ENCODE measurements around the gene VPS54. TPM values are rescaled to one million over a fixed set of nuclear protein-coding genes. Genes with fewer than 3 reads are reported as not detected.

VPS54 gene
- total RNA-seq: 22.1 and 28.3 TPM in 2 replicates

GRCh38 chr2:64019083-64019974 is at the start of gene VPS54:
Gene VPS54, minus strand, starts transcription at chr2:64019428. Its CDS starts 35,429 bp downstream, at chr2:63983999.

Small RNA genes lying within 50 kb of the gene (small RNA-seq; reads per million reads assigned to genes)
- not detected for gene RF01293

Other genes with a start within 250 kb of the VPS54 start
- gene UGP2, start 177.5 kb downstream of the VPS54 start, total RNA-seq: 91.9 and 101 TPM in 2 replicates
- gene PELI1, start 125.0 kb upstream of the VPS54 start, total RNA-seq: 32.5 and 46.4 TPM in 2 replicates